GM21619 (cell line): ENCODE measurements around the gene CDK13.
A peak's percentile ranks its signal among the peaks of the same experiment; 100 is the strongest.
"Not testable (repeated sequence)": the region's sequence is repeated elsewhere in the genome, so short reads cannot be mapped to it uniquely, and the experiment has no call there.

ENCODE experiments used
- ATAC-seq: cut with Tn5 transposase; IDR thresholded peaks from one replicate; pipeline ENCODE4 v1.9.1; 2021; ENCODE audit not compliant: unreplicated experiment

CDK13 gene

DNA sequence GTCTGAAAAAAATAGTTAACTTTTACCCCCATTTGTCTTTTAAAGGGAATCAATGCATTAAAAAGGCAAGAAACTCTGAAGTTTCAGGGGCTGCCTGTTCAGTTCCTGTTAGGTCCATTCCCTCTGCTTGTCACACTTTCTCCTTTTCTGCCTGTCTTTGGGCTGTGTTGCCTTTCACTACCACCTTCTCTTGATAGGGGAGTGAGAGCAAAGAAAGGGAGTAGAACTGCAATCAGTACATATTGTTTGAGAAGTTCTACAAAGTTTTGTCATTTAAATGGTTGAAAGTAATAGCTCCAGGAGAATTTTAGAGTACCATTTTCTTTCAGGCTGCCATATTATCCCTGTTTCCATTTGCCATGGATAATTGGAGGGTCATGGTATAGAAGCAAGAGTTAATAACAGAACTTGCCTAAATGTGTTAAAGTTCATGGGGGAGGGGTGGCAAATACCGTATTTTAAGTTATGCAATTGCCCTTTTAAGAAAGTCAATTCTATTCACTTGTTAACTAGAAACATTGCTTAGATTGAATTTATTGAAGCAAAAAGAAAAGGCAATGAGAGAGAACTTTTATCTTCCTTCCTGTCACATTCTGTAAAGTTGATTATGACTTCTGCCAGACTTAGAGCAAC, 145.8 kb downstream of the CDK13 start:
- no peak for ATAC-seq

DNA sequence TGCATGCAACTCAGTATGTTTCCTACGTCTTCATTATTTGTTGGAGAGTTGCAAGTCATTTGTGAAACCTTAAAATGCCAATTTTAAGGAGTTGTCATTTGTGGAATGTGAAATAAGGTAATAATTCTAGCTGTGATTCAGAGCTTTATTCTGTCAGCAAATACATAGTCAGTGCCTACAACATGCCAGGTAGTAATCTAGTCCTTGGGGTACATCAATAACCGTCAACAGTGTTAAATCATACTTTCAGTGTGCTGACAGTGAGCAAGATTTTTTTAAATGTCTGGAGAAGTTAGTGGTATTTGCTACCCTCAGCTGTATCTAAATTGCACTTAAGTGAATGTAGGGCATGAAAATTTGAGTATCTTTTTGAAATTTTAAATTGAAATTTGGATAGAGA, 147.7 kb downstream of the CDK13 start:
- ATAC-seq: no peak

DNA sequence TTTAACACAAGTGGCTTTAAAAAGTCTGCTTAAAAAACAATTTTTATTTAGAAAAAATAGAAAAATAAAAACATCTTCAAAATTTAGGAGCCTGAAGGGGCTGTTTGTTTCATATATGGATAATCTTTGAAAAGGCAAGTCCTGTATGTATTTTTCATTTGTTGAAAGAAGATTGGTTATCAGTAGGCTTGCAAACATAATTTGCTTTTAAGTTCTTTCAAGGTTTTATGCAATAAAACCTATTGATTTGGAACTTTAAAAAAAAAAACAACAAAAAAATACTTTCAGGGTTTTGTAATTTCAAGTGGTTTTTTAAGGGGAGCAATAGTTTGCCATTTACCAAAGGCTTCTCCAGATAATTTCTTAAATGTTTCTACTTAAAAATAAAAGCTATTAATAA, 148.8 kb downstream of the CDK13 start:
- no peak for ATAC-seq

DNA sequence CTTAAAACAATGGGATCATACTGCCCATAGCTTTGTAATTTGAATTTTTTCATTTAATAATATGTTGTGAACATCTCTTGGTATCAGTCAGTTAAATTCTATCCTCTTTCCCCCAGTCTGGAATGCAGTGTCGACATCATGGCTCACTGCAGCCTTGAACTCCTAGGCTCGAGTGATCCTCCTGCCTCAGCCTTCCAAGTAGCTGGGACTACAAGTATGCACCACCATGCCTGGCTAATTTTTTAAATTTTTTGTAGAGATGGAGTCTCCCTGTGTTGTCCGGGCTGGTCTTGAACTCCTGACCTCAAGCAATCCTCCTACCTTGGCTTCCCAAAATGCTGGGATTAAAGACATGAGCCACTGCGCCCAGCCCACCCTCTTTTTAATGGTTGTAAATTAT, 149.8 kb downstream of the CDK13 start:
- no peak for ATAC-seq

DNA sequence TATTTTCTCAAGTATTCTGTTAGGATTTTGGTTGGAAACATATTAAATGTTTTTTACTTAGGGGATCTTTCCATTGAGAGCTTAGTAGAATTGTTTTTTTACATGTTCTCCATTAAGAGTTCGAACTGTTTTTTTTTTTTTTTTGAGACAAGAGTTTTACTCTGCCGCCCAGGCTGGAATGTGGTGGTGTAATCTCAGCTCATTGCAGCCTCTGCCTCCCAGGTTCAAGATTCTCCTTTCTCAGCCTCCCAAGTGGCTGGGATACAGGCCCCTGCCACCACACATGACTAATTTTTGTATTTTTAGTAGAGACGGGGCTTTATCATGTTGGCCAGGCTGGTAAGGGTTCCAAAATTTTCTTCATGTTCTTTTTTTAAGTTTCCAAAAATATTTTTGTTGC, 151.1 kb downstream of the CDK13 start:
- ATAC-seq: no peak

DNA sequence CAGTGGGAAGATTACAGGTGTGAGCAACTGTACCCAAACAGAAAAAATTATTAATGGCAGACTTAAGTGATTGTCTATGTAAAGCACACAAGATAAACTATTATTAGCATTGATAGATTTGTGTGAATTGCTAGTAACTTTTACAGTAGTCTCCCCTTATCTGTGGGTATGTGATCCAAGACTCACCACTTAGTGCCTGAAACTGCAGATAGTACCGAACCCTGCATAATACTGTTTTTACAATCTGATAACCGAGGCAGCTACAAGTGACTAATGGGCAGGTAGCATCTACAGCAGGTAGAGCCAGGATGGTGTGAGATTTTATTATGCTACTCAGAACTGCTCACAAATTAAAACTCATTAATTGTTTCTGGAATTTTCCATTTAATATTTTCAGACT, 152.8 kb downstream of the CDK13 start:
- no peak for ATAC-seq

DNA sequence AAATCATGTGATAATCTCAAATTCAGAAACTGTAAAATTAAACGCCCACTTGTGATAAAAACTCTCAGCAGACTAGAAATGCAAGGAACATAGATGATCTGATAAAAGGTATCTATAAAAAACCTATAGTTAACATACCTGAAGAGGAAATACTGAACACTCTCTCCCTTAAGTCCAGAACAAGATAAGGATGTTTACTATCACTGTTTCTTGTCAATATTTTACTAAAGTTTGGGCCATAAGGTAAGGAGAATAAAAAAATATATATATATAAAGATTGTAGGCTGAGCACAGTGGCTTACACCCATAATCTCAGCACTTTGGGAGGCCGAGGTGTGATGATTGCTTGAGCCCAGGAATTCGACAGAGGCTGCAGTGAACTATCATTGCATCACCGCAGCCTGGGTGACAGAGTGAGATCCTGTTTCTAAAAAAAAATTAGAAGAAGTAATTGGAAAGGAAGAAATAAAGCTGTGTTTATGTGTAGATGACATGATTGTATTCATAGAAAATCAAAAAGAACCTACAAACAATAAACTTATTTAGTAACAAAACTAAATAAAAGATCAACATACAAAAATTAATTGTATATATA, 155.9 kb downstream of the CDK13 start:
- no peak for ATAC-seq

DNA sequence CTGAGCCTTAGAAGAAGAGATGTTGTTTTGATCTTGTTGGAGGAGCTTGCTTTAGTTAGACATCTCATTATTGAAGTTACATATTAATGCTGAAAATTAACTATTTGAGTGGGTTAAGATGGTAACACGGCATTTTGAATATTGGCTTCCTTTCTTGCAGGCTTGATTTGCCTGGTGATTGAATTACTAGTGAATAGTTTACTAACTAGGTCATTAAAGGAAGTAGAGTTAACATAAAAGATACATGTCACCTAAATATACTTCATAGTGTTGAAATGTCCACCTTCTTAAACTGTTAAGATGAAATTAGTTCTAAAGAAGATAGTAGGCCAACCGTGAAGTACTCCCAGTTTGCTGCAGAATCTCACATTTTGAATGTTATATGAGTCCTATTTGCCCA, 165.9 kb downstream of the CDK13 start:
- no peak for ATAC-seq

DNA sequence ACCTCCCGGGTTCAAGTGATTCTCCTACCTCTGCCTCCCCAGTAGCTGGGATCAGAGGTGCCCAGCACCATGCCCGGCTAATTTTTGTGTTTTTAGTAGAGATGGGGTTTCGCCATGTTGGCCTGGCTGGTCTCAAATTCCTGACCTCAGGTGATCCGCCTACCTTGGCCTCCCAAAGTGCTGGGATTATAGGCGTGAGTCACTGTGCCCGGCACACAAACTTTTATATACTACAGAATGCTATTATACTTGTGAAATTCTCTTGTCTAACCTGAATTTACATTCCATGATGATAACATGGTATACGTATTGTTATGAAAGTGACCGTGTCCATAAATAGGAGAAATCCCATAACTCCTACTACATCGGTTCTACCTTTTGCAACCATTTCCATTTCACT, 167.1 kb downstream of the CDK13 start:
- ATAC-seq: not testable (repeated sequence)

DNA sequence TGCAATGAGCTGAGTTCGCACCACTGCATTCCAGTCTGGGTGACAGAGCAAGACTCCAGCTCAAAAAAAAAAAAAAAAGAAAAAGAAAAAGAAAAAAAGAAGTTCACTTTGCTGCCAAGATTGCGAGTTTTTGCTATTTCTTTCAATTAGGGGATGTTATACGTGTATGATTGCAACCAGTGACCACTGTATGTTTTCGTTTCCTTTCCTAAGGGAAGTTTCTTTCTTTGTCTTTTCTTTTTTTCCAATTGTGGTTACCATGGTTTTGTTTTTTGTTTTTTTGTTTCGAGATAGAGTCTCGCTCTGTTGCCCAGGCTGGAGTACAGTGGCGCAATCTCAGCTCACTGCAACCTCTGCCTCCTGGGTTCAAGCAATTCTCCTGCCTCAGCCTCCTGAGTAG, 168.1 kb downstream of the CDK13 start:
- not testable (repeated sequence) for ATAC-seq

DNA sequence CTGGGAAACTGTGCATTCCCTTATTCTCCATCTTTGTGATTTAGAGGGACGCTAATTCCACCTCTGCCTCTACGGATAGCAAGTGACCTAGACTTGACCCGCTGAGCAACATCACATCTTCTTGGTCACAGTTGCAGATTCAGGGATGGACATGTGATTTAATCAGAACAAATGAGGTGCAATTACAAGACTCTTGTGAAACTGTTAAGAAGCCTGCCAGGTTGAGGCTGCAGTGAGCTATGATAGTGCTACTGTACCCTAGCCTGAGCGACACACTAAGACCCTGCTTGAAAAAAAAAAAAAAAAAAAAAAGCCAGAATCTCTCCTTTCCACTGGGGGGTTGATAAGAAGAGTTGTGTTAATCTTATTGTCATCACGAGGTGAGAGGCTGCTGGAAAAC, 170.0 kb downstream of the CDK13 start:
- ATAC-seq: no peak

DNA sequence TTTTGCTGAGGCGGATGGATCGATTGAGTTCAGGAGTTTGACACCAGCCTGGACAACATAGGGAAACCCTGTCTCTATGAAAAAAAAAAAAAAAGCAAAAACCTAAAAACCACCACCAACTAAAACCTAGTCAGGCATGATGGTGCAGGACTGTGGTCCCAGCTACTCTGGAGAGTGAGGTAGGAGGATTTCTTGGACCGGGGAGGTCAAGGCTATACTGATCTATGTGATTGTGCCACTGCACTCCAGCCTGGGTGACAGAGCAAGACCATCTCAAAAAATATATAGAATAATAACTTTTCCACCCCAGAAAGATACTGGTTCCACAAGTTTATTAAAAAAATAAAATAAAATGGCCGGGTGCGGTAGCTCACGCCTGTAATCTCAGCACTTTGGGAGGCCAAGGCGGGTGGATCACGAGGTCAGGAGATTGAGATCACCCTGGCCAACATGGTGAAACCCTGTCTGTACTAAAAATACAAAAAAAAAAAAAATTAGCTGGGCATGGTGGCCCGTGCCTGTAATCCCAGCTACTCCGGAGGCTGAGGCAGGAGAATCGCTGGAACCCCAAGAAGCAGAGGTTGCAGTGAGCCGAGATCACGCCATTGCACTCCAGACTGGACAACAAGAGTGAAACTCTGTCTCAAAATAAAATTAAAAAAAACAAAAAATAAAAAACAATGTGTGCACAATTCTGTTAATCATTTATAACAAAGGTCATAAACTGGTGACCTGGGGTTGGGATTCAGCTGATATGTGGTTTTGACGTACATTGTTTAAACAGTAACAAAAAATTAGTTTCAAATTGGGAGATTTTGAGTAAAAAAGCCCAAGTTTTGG, 172.3 kb downstream of the CDK13 start:
- not testable (repeated sequence) for ATAC-seq

DNA sequence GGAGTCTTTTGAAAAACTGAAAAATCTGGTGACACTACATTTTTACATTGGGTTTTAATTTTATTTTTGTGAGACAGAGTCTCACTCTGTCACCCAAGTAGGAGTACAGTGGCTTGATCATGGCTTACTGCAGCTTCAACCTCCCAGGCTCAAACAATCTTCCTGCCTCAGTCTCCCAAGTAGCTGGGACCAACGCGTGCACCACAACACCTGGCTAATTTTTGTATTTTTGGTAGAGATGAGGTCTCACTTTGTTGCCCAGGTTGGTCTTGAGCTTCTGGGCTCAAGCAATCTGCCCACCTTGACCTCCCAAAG, 172.8 kb downstream of the CDK13 start:
- ATAC-seq: no peak

DNA sequence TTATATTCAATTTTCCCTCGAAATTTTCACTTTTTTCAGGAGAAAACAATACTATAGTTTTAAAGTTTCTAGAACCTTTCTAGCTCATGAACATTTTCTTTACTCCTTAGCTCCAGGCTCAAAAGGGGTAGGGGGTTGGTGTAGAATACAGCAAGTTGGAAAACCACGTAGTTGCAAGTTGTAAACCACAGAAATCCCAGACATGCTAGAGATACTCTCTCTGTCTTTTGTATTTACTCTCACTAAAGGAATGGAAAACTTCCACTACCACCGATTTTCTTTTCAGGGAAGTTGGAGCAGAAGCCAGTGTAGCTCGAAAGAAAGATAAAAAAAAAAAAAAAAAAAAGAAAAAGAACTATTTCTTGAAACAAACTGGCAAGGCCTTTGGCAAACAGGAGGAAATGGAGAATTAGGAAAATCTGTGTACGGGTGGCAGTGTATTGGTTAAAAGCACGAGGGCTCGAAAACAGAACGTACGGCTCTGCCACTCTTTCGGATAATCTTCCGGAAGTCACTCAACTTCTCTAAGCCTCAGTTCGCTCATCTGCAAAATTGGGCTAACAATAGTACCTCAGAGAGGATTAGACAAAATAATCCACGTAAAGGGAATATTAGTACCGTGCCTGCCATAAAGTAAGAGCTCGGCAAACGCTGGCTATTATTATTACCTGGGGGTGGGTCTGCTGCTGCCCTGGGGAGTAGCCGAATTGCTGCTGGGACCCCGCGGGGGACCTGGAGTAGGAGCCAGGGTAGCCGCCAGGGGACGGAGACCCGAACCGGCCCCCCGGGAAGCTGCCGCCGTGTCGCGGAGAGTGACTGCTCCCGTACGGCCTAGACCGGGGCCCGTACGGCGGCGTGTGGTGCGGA, 183.7 kb downstream of the CDK13 start:
- ATAC-seq: peak; percentile 10

DNA sequence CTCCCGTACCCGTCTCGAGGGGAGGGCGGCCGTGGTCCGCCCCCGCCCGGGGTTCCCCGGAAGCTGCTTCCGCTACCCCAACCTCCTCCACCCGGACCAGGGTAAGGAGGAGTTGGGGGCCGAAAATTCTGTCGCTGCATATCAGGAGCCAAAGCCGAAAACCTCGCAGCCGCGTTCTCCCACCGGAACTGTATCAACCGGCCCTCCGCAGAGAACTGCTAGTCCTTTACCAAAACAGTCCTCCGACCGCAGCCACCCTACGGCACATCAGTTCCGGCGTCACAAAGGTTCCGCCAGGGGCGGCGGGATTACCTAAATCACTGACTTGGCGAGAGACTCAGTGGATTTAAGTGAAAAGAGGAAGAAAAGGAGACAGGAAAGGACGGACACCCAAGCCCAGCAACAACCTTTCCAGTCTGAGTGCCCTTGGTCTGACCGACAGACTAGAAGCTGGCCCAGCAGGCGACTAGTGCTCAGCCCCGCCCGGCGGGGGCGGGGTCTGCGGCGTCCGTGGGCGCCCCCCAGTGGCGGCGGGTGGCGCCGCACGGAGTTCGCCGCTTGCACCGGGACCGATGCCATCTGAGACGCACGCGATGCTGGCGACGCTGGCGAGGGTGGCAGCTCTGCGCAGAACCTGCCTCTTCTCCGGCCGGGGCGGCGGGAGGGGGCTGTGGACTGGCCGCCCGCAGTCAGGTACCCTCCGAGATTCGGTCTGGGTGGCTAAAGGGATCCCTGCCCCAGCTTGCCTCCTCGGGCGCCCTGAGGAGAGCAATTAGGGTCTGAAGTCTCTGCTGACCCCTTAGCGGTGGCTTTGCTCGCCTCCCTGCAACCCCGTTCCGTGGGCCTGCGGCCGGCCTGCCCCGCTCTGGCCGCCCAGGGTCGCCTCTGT, 184.6 kb downstream of the CDK13 start, which contains the start of the genes MPLKIP and SUGCT:
Gene MPLKIP, minus strand, starts transcription at position 195 of the 889 bp plus-strand sequence. Its CDS starts 55 bp downstream, at position 140.
Gene SUGCT, plus strand, starts transcription at position 578 of the 889 bp plus-strand sequence.
- peak; percentile 82 for ATAC-seq

DNA sequence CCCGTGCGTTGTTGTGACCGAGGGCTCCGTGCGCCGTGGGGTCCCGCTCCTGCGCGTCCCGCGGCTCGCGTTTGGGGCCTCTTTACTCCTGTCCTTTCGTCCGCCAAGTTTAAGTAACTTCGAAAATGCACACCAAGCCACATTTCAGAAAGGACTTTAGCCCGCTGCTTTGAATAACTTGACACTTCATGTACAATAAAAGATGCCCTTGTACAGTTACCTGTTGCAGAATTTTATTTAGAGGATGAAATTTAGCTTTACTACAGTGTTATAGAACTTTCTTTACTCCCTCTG, 185.2 kb downstream of the CDK13 start:
- no peak for ATAC-seq

DNA sequence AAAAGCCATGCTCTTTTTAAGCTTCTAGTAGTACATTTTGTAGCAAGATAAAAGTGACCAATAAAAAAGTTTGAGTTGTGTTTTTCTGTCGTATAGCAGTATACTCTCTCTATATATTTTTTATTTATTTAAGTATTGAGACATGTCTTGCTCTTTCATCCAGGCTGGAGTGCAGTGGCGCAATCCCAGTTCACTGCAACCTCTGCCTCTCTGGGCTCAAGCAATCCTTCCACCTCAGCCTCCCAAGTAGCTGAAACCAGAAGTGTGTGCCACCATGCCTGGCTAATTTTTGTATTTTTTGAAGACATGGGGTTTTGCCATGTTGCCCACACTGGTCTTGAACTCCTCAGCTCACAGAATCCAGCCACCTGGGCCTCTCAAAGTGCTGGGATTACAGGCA, 187.5 kb downstream of the CDK13 start:
- no peak for ATAC-seq

DNA sequence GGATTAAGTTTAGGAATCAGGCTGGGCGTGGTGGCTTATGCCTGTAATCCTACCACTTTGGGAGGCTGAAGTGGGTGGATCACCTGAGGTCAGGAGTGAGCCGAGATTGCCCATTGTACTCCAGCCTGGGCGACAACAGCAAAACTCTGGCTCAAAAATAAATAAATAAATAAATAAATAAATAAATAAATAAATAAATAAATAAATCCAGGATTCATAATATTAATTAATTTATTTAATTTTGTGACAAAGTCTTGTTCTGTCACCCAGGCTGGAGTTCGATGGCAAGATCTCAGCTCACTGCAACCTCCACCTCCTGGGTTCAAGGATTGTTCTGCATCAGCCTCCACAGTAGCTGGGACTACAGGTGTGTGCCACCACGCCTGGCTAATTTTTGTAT, 188.9 kb downstream of the CDK13 start:
- ATAC-seq: no peak

DNA sequence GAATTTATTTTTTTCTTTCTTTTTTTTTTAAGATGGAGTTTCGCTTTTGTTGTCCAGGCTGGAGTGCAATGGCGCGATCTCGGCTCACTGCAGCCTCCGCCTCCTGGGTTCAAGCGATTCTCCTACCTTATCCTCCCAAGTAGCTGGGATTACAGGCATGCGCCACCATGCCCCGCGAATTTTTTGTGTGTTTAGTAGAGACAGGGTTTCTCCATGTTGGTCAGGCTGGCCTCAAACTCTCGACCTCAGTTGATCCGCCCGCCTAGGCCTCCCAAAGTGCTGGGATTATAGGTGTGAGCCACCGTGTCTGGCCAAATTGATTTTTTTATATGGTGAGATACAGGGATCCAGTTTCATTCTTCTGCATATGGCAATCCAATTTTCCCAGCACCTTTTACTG, 189.8 kb downstream of the CDK13 start:
- not testable (repeated sequence) for ATAC-seq

DNA sequence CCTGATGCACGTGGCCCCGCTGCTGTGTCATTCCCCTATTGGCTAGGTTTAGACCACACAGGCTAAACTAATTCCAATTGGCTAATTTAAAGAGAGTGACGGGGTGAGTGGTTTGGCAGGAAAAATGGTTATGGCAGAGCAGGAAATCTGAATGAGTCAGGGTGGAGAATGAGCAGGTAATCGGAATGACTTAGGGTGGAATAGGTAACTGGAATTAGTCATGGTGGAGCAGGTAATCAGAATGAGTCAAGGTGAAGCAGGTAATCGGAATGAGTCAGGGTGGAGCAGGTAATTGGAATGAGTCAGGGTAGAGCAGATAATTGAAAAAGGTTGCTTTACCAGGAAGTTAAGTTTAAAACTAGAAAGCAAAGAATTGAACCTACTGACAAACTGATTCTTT, 191.9 kb downstream of the CDK13 start:
- not testable (repeated sequence) for ATAC-seq
